HG02852 (cell line): ENCODE data around the gene CYP24A1.

Source experiments
- ATAC-seq: cut with Tn5 transposase; IDR thresholded peaks from one replicate; pipeline ENCODE4 v1.9.1; 2021; ENCODE audit warnings: mild to moderate bottlenecking, moderate library complexity; ENCODE audit not compliant: unreplicated experiment

CYP24A1 gene

GRCh38 chr20:54116550-54117235, 57.1 kb downstream of the CYP24A1 start:
- ATAC-seq, result no peak

GRCh38 chr20:54115172-54115854, 58.5 kb downstream of the CYP24A1 start:
- ATAC-seq, result no peak

GRCh38 chr20:54114109-54114508, 59.7 kb downstream of the CYP24A1 start:
- no peak for ATAC-seq

DNA sequence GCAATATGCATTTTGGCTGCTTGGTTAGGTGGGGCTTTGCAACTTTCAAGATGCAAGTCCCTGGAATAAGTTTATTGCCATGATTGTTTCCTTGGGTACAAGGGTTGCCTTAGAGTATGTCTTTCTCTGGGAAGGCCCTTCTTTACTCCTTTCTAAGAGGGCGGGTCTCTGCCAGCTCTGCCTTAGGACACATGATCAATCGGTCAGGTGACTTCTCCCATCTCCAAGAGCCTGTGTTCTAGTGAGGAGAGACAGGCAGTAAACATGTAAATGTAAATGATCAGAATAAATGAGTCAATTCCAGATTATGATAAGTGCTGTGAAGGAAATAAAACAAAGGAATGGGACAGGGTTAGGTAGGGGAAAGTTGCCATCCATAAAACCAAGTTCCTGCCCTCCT, 60.2 kb downstream of the CYP24A1 start:
- no peak for ATAC-seq

GRCh38 chr20:54112221-54112884, 61.4 kb downstream of the CYP24A1 start:
- no peak for ATAC-seq

GRCh38 chr20:54111460-54111859, 62.3 kb downstream of the CYP24A1 start:
- no peak for ATAC-seq

- no peak for ATAC-seq
Observed at GRCh38 chr20:54110457-54110856, 63.3 kb downstream of the CYP24A1 start.

- ATAC-seq, result no peak
Observed at GRCh38 chr20:54110041-54110440, 63.7 kb downstream of the CYP24A1 start.

DNA sequence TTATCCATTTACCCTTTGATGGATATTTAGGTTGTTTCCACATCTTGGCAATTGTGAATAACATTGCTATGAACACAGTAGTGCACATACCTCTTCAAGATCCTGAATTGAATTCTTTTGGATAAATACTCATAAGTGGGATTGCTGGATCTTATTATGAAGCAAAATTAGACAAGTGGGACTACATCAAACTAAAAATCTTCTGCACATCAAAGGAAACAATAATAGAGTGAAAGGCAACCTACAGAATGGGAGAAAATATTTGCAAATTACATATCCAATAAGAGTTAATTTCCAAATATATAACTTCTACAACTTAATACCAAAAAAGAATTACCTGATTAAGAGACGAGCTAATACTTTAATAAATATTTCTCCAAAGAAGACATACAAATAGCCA, 65.0 kb downstream of the CYP24A1 start:
- ATAC-seq, result no peak

DNA sequence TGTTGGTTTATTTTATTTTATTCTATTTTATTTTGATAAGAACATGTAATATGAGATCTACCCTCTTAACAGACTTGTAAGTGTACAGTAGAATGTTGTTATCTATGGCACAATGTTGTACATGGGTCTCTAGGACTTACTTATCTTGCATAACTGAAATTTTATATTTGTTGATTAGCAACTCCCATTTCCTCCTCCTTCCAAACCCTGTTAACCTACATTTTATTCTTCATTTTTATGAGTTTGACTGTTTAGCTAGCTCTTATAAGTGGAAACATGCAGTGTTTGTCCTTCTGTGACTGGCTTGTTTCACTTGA, 65.5 kb downstream of the CYP24A1 start:
- no peak for ATAC-seq

- no peak for ATAC-seq
Observed at GRCh38 chr20:54107600-54108325, 66.0 kb downstream of the CYP24A1 start.

DNA sequence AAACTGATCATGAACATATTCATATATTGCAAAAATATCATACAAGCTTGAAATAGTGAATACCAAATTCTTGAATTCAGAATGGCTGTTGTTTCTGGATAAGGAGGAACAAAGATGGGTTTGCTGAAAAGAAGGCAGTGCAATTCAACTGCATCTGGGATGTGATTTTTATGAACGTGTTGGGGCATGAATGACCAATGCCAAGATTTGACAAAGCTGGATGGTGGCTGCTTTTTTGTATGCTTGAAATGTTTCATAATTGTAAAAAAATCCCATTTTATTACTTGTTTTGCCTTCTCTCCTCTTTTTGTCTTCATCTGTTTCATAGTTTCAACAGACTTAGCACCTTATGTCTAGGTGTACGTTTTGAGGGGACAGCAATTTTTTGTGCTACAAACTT, 66.6 kb downstream of the CYP24A1 start:
- no peak for ATAC-seq

GRCh38 chr20:54106162-54106561, 67.6 kb downstream of the CYP24A1 start:
- no peak for ATAC-seq

DNA sequence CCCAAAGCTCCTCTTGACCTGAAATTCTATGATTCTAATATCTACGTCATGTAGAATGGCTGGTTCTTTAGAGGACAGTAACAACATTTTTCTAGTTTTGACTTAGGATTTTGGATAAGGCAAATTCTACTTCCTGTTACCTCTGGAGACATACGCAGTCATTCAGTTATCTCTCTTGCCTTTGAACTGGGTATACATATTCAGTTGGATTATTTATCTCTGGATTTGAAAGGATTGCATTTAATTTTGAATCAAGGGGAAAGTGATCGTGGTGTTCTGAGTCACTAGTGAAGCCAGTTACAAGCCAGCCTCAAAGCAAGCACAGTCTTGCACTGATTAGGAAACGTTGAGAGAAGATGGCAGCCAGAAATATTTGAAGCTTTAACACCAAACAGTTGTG, 68.1 kb downstream of the CYP24A1 start:
- ATAC-seq, result no peak

DNA sequence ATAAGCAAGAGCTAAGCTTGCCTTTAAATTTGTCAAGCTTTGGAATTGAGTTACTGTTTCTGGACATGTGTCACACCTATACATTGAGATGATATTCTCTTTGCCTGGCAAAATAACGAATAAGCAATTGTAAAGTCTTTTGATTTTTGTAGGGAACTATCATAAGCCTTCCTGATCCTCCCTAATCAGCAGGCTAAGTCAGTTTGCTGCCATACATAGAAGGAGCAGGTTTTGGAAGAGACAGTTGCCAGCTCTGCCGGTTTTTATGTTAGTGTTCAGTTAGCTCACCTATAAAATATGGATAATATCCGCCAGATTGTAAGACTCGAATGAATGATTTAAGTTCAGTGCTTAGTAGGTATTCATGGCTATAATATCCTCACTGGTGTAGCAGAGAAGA, 69.0 kb downstream of the CYP24A1 start:
- no peak for ATAC-seq

- no peak for ATAC-seq
Observed at GRCh38 chr20:54103762-54104600, 69.8 kb downstream of the CYP24A1 start.
